ENCODE measurements around the gene IGDCC3. TPM values are rescaled to one million over a fixed set of nuclear protein-coding genes. Genes with fewer than 3 reads are reported as not detected.

The IGDCC3 gene
- total and polyA plus RNA-seq, 10 of the 15 experiments (the other 5 are each of a cell fraction or from before 2014, with no cell fraction given), result 0.10 to 0.20 (median 0.15) TPM; not detected in 7

DNA sequence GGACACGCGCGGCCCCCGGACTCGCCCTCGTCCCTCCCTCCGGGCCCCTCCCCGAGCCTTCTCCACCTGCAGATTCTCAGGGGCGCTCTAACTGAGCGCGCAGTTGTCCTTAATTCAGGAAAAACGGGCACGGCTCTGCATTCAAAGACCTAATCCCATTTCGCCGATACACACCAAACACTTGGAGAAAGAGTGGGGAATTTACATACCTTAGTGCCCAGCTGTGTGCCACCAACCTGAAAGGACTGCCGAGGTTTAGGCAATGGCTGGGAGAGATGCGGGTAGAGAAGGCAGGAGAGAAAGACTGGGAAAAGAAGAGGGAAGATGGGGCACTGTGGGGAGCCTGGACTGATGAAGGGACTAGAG, 21.8 kb downstream of the IGDCC3 start:
- SMC1A ChIA-PET (ENCODE audit: uncharacterized antibody, unreplicated experiment), result no interaction called here
- Histone ChIP-seq H4K20me1 (ENCODE audit: control insufficient read depth, insufficient read depth) (no peaks in the 10 kb centered on the region), H3K4me1 (ENCODE audit: control insufficient read depth, insufficient read depth, low read length) (no peaks in the 10 kb centered on the region), H3K4me2 (ENCODE audit: control insufficient read depth, insufficient read depth) (peak overlapping the region; percentile 33; the same call in 1 of the 2 replicates), H3K27me3 (replicated peaks in 1 of 2; ENCODE audit: control insufficient read depth in 2 of 2, insufficient read depth in 2 of 2, low read length in 1 of 2) (peaks cover 8% of the 10 kb centered on the region in 2 experiments; a peak in 3 of 4 replicates), H3K4me3 (no peak overlapping the region), H3K27ac (ENCODE audit: control insufficient read depth, insufficient read depth) (no peak overlapping the region), H3K9me3 (replicated peaks; ENCODE audit: control insufficient read depth, insufficient read depth, low read length) (no peaks in the 10 kb centered on the region; the same call in 2 of the 3 replicates), H2AFZ (ENCODE audit: control insufficient read depth, low read depth, low read length) (no peak overlapping the region), H3K9ac (ENCODE audit: control insufficient read depth, insufficient read depth, low read length) (no peak overlapping the region), H3K79me2 (ENCODE audit: control insufficient read depth, insufficient read depth, low read length) (no peaks in the 10 kb centered on the region), H3K36me3 (ENCODE audit: control insufficient read depth in 2 of 2, insufficient read depth in 2 of 2, low read length in 1 of 2) (no peaks in the 10 kb centered on the region)
- RAD21 ChIA-PET (ENCODE audit: unreplicated experiment), result no interaction called here
- intact Hi-C loops (cut with micrococcal nuclease; ENCODE audit: unreplicated experiment), result no loop called here
- no TSS peak for BruUV-seq (replicated peaks)
- FAIRE-seq (no peak), DNase-seq (ENCODE audit: low read depth, low spot score) (no peak), ATAC-seq (no peak)
- TF ChIP-seq JUNB (IDR thresholded peaks at IDR 0.05) (no peak), SUZ12 (IDR thresholded peaks at IDR 0.05; ENCODE audit: unreplicated experiment) (peak; percentile 81)
- WGBS (ENCODE audit: insufficient coverage, insufficient replicate concordance, low lambda C conversion rate, missing lambda C conversion rate), result 41% methylated on average over 17 of the region's 17 CpGs
- CTCF ChIA-PET, result no interaction called here
- in situ Hi-C loops (cut with MboI), result no loop called here
- POLR2A ChIA-PET, result no interaction called here

DNA sequence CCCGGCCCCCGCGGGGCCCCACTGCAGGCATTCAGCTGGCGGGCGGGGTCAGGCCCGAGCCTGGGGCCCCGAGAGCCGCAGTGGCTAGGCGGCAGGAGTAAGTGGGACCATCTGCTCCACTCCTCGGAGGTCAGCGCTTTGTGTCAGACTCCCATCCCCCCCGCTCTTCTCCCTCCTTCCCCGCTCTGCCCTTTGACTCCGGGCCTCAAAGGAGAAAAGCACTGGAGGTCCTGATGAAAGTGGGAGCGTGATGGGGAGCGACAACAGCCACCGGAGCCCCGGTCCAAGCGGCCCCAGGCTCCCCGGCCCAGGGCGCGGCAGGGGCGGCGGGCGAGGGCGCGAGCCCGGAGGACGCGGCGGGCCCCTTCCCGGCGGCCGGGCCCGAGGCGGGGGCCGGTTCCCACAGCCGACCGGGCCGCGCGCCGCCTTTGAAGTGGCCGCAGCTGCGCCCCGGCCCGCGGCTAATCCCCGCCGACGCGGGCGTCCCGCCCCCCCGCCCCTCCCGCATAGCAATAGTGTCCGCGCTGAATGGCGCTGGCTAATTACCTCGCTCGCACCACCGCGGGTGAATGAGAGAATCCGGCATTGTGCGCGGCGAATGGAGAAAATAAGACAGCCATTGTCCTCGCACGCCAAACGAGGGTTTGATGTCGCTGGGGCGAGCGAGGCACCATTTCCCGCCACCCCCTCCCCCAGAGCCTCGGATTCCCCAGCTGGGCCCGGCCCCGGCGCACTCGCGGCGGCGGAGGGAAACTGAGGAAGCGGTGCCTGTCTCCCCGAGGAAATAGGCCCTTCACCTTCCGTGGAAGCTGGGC, 22.4 kb downstream of the IGDCC3 start:
- WGBS (ENCODE audit: insufficient coverage, insufficient replicate concordance, low lambda C conversion rate, missing lambda C conversion rate), result 28% methylated on average over 64 of the region's 85 CpGs
- SMC1A ChIA-PET (ENCODE audit: uncharacterized antibody, unreplicated experiment), result no interaction called here
- in situ Hi-C loops (cut with MboI) (no loop called here), intact Hi-C loops (cut with micrococcal nuclease; ENCODE audit: unreplicated experiment) (no loop called here)
- Histone ChIP-seq H3K27ac (ENCODE audit: control insufficient read depth, insufficient read depth) (no peak overlapping the region), H3K4me2 (ENCODE audit: control insufficient read depth, insufficient read depth) (0 out of 2 replicates have a peak overlapping the region, but pooled peaks have one; percentile 33), H3K9ac (ENCODE audit: control insufficient read depth, insufficient read depth, low read length) (no peak overlapping the region), H3K36me3 (ENCODE audit: control insufficient read depth in 2 of 2, insufficient read depth in 2 of 2, low read length in 1 of 2) (no peaks in the 10 kb centered on the region), H3K4me3 (no peak overlapping the region), H3K9me3 (replicated peaks; ENCODE audit: control insufficient read depth, insufficient read depth, low read length) (no peaks in the 10 kb centered on the region; the same call in 2 of the 3 replicates), H4K20me1 (ENCODE audit: control insufficient read depth, insufficient read depth) (no peaks in the 10 kb centered on the region), H2AFZ (ENCODE audit: control insufficient read depth, low read depth, low read length) (no peak overlapping the region), H3K79me2 (ENCODE audit: control insufficient read depth, insufficient read depth, low read length) (no peaks in the 10 kb centered on the region), H3K4me1 (ENCODE audit: control insufficient read depth, insufficient read depth, low read length) (no peaks in the 10 kb centered on the region), H3K27me3 (replicated peaks in 1 of 2; ENCODE audit: control insufficient read depth in 2 of 2, insufficient read depth in 2 of 2, low read length in 1 of 2) (peaks cover 8% of the 10 kb centered on the region in 2 experiments; a peak in 3 of 4 replicates)
- FAIRE-seq, result no peak
- no peak for DNase-seq (ENCODE audit: low read depth, low spot score)
- ATAC-seq, result no peak
- POLR2A ChIA-PET, result no interaction called here
- RAD21 ChIA-PET (ENCODE audit: unreplicated experiment), result no interaction called here
- BruUV-seq (replicated peaks), result no TSS peak
- CTCF ChIA-PET, result no interaction called here
- no peak for TF ChIP-seq PAX8 (IDR thresholded peaks at IDR 0.05)
- TF ChIP-seq MTA3 (IDR thresholded peaks at IDR 0.05; ENCODE audit: borderline replicate concordance, low read length), result no peak
- no peak for TF ChIP-seq NRF1 (conservative IDR thresholded peaks at IDR 0.05; ENCODE audit: low read depth, low read length)
- TF ChIP-seq, protein P1, sequence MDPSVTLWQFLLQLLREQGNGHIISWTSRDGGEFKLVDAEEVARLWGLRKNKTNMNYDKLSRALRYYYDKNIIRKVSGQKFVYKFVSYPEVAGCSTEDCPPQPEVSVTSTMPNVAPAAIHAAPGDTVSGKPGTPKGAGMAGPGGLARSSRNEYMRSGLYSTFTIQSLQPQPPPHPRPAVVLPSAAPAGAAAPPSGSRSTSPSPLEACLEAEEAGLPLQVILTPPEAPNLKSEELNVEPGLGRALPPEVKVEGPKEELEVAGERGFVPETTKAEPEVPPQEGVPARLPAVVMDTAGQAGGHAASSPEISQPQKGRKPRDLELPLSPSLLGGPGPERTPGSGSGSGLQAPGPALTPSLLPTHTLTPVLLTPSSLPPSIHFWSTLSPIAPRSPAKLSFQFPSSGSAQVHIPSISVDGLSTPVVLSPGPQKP (IDR thresholded peaks at IDR 0.05; ENCODE audit: low read depth, low read length), result no peak
- TF ChIP-seq BACH1 (IDR thresholded peaks at IDR 0.05; ENCODE audit: borderline replicate concordance), result no peak
- TF ChIP-seq, protein P2, sequence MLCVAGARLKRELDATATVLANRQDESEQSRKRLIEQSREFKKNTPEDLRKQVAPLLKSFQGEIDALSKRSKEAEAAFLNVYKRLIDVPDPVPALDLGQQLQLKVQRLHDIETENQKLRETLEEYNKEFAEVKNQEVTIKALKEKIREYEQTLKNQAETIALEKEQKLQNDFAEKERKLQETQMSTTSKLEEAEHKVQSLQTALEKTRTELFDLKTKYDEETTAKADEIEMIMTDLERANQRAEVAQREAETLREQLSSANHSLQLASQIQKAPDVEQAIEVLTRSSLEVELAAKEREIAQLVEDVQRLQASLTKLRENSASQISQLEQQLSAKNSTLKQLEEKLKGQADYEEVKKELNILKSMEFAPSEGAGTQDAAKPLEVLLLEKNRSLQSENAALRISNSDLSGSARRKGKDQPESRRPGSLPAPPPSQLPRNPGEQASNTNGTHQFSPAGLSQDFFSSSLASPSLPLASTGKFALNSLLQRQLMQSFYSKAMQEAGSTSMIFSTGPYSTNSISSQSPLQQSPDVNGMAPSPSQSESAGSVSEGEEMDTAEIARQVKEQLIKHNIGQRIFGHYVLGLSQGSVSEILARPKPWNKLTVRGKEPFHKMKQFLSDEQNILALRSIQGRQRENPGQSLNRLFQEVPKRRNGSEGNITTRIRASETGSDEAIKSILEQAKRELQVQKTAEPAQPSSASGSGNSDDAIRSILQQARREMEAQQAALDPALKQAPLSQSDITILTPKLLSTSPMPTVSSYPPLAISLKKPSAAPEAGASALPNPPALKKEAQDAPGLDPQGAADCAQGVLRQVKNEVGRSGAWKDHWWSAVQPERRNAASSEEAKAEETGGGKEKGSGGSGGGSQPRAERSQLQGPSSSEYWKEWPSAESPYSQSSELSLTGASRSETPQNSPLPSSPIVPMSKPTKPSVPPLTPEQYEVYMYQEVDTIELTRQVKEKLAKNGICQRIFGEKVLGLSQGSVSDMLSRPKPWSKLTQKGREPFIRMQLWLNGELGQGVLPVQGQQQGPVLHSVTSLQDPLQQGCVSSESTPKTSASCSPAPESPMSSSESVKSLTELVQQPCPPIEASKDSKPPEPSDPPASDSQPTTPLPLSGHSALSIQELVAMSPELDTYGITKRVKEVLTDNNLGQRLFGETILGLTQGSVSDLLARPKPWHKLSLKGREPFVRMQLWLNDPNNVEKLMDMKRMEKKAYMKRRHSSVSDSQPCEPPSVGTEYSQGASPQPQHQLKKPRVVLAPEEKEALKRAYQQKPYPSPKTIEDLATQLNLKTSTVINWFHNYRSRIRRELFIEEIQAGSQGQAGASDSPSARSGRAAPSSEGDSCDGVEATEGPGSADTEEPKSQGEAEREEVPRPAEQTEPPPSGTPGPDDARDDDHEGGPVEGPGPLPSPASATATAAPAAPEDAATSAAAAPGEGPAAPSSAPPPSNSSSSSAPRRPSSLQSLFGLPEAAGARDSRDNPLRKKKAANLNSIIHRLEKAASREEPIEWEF (IDR thresholded peaks at IDR 0.05; ENCODE audit: insufficient replicate concordance, low read depth, low read length), result no peak
- TF ChIP-seq KAT2A (conservative IDR thresholded peaks at IDR 0.05; ENCODE audit: control insufficient read depth, low read depth, low read length), result no peak
- no peak for TF ChIP-seq SMAD5 (IDR thresholded peaks at IDR 0.05; ENCODE audit: low read depth)
